ENCODE results near the gene MAP2K2.

The MAP2K2 gene

GRCh38 chr19:4097501-4097900 lies 26.4 kb downstream of the MAP2K2 start:
- DNase-seq: no peak

GRCh38 chr19:4096049-4096892 lies 27.7 kb downstream of the MAP2K2 start:
- DNase-seq: no peak

- DNase-seq: no peak
These were observed 28.5 kb downstream of the MAP2K2 start for GRCh38 chr19:4095488-4095844.

GRCh38 chr19:4094761-4095487 lies 29.0 kb downstream of the MAP2K2 start:
- DNase-seq: no peak

GRCh38 chr19:4094291-4094690 lies 29.6 kb downstream of the MAP2K2 start:
- no peak for DNase-seq

GRCh38 chr19:4093643-4094175 lies 30.2 kb downstream of the MAP2K2 start:
- no peak for DNase-seq

GRCh38 chr19:4090356-4091220 lies 33.3 kb downstream of the MAP2K2 start:
- no peak for DNase-seq

- DNase-seq: no peak
These were observed 34.0 kb downstream of the MAP2K2 start for GRCh38 chr19:4089946-4090345.

- DNase-seq: no peak
These were observed 34.5 kb downstream of the MAP2K2 start for GRCh38 chr19:4089400-4089908.

- no peak for DNase-seq
These were observed 34.9 kb downstream of the MAP2K2 start for GRCh38 chr19:4088975-4089374.

GRCh38 chr19:4087787-4088679 lies 35.9 kb downstream of the MAP2K2 start:
- no peak for DNase-seq

- no peak for DNase-seq
These were observed 37.5 kb downstream of the MAP2K2 start for GRCh38 chr19:4086411-4086867.

- no peak for DNase-seq
These were observed 39.4 kb downstream of the MAP2K2 start for GRCh38 chr19:4084547-4084877.

- DNase-seq: no peak
These were observed 40.0 kb downstream of the MAP2K2 start for GRCh38 chr19:4083677-4084546.

GRCh38 chr19:4082172-4082571 lies 41.8 kb downstream of the MAP2K2 start:
- no peak for DNase-seq

- no peak for DNase-seq
These were observed 42.3 kb downstream of the MAP2K2 start for GRCh38 chr19:4081441-4082129.

GRCh38 chr19:4080473-4080872 lies 43.4 kb downstream of the MAP2K2 start:
- DNase-seq: no peak

- DNase-seq: no peak
These were observed 45.9 kb downstream of the MAP2K2 start for GRCh38 chr19:4077800-4078684.

- no peak for DNase-seq
These were observed 46.9 kb downstream of the MAP2K2 start for GRCh38 chr19:4077007-4077374.
